Sciatic nerve (tissue), 2 donors: ENCODE data around the gene CEBPA. TPM values are rescaled to one million over a fixed set of nuclear protein-coding genes. Genes with fewer than 3 reads are reported as not detected.

Experiments
- ATAC-seq: fragments of 200-7000 bp; cut with Tn5 transposase; one replicate; pipeline ENCODE4 v1.9.1; 2020; ENCODE audit warnings: mild to moderate bottlenecking, moderate library complexity
- DNase-seq: peaks from one replicate; pipeline ENCODE4 v3.0.0-alpha.2; 2020; ENCODE audit warnings: low spot score
- intact Hi-C: fragments of 100-400 bp; cut with DNase I; formaldehyde crosslinking; loops from one replicate; pipeline ENCODE4 v1.14.2; 2022
- total RNA-seq: library from RNA; stranded (reverse); fragmentation: NEBNext Ultra II Directional; extraction: Animal tissue kit (Norgen Biotek cat#: 25700); gene quantifications from one replicate; pipeline ENCODE4 v1.2.1, GENCODE V29; 2021
- donor health status: DM: no; HTN: no; CAD: no.
- donor health status: DM: no; HTN: no; CAD: no.

CEBPA gene
- total RNA-seq, 1 donor from 2014 or later: 20.4 TPM

- ATAC-seq (peak; percentile 15), DNase-seq (no peak)
- intact Hi-C loops: no loop called here
Observed at GRCh38 chr19:33292595-33293254, 9.6 kb downstream of the CEBPA start.

GRCh38 chr19:33291623-33292534, 10.5 kb downstream of the CEBPA start:
- ATAC-seq: no peak
- intact Hi-C loops: no loop called here
- no peak for DNase-seq

GRCh38 chr19:33290956-33291622, 11.2 kb downstream of the CEBPA start:
- intact Hi-C loops: no loop called here
- DNase-seq (no peak), ATAC-seq (no peak)

GRCh38 chr19:33290082-33290815, 12.1 kb downstream of the CEBPA start:
- intact Hi-C loops: no loop called here
- DNase-seq (no peak), ATAC-seq (no peak)

GRCh38 chr19:33289261-33289660, 13.1 kb downstream of the CEBPA start:
- intact Hi-C loops: no loop called here
- DNase-seq (no peak), ATAC-seq (no peak)

- intact Hi-C loops: no loop called here
- no peak for DNase-seq
- ATAC-seq: no peak
Observed at GRCh38 chr19:33288666-33289065, 13.7 kb downstream of the CEBPA start.

- no peak for DNase-seq
- intact Hi-C loops: no loop called here
- no peak for ATAC-seq
Observed at GRCh38 chr19:33287927-33288326, 14.4 kb downstream of the CEBPA start.

- ATAC-seq (no peak), DNase-seq (no peak)
- intact Hi-C loops: no loop called here
Observed at GRCh38 chr19:33287438-33287837, 14.9 kb downstream of the CEBPA start.

GRCh38 chr19:33286899-33287298, 15.4 kb downstream of the CEBPA start:
- intact Hi-C loops: no loop called here
- DNase-seq (no peak), ATAC-seq (no peak)

GRCh38 chr19:33285441-33285927, 16.9 kb downstream of the CEBPA start:
- intact Hi-C loops: no loop called here
- DNase-seq (no peak), ATAC-seq (no peak)

GRCh38 chr19:33284756-33285155, 17.6 kb downstream of the CEBPA start:
- intact Hi-C loops: no loop called here
- ATAC-seq (no peak), DNase-seq (no peak)

- intact Hi-C loops: no loop called here
- ATAC-seq (no peak), DNase-seq (no peak)
Observed at GRCh38 chr19:33284146-33284643, 18.1 kb downstream of the CEBPA start.

GRCh38 chr19:33283589-33283988, 18.7 kb downstream of the CEBPA start:
- DNase-seq (no peak), ATAC-seq (no peak)
- intact Hi-C loops: no loop called here

- intact Hi-C loops: no loop called here
- DNase-seq (no peak), ATAC-seq (peak; percentile 41)
Observed at GRCh38 chr19:33282036-33282671, 20.2 kb downstream of the CEBPA start.

- DNase-seq (no peak), ATAC-seq (no peak)
- intact Hi-C loops: no loop called here
Observed at GRCh38 chr19:33281296-33281926, 20.9 kb downstream of the CEBPA start.

- DNase-seq (no peak), ATAC-seq (peak; percentile 36)
- intact Hi-C loops: no loop called here
Observed at GRCh38 chr19:33280351-33280921, 21.9 kb downstream of the CEBPA start.

GRCh38 chr19:33279430-33280350, 22.6 kb downstream of the CEBPA start:
- no peak for DNase-seq
- intact Hi-C loops: no loop called here

More at GRCh38 chr19:33279430-33280350, 22.6 kb downstream of the CEBPA start:
- no peak for ATAC-seq
